Heart right ventricle (tissue), 16 donors: ENCODE data around the gene PFKP. TPM values are rescaled to one million over a fixed set of nuclear protein-coding genes. Genes with fewer than 3 reads are reported as not detected.

Source experiments
- ATAC-seq, 8 donors: fragments of 200-7000 bp; cut with Tn5 transposase; one replicate each; pipeline ENCODE4 v1.9.1; 2020; ENCODE audit warnings: mild to moderate bottlenecking in 8 of 8, moderate library complexity in 8 of 8, moderate number of reproducible peaks in 1 of 8
- DNase-seq, 2 donors: peaks; one replicate each; pipeline ENCODE4 v3.0.0-alpha.2; 2020
- H3K27ac ChIP-seq, 10 donors: fragments of 200-600 bp; sonication (generic) in 2 of 10; one replicate each; pipeline versions ENCODE4 v1.5.0 to v1.8.0; 2020 to 2022; ENCODE audit warnings: mild to moderate bottlenecking in 3 of 10
- H3K27me3 ChIP-seq, 7 donors: fragments of 200-600 bp; one replicate each; pipeline ENCODE4 v1.8.0; 2021 to 2022; ENCODE audit warnings: mild to moderate bottlenecking in 2 of 7
- H3K36me3 ChIP-seq, 9 donors: fragments of 200-600 bp; sonication (generic) in 1 of 9; one replicate each; pipeline versions ENCODE4 v1.5.0 to v1.8.0; 2020 to 2022; ENCODE audit warnings: mild to moderate bottlenecking in 2 of 9
- H3K4me1 ChIP-seq, 9 donors: fragments of 200-600 bp; sonication (generic) in 1 of 9; one replicate each; pipeline versions ENCODE4 v1.5.0 to v1.8.0; 2020 to 2022; ENCODE audit warnings: mild to moderate bottlenecking in 4 of 9
- H3K4me3 ChIP-seq, 10 donors: fragments of 200-600 bp; sonication (generic) in 2 of 10; one replicate each; pipeline versions ENCODE4 v1.5.0 to v1.8.0; 2020 to 2022; ENCODE audit warnings: mild to moderate bottlenecking in 7 of 10, moderate library complexity in 2 of 10
- H3K9me3 ChIP-seq, 11 donors: fragments of 200-600 bp in 10 of 11; sonication (generic) in 2 of 11; one replicate each; pipeline versions ENCODE4 v1.5.0 to v1.8.0; 2013 to 2022; ENCODE audit warnings: mild to moderate bottlenecking in 2 of 11, control low read depth in 1 of 11, moderate library complexity in 1 of 11
- WGBS, 2 donors: extraction: QIAGEN DNeasy Blood & Tissue Kit; methylation state at CpG; one replicate each; pipeline ENCODE4 v1.1.7; 2013; ENCODE audit warnings: inconsistent platforms in 1 of 2; 5-methylcytosine and 5-hydroxymethylcytosine counted together
- intact Hi-C, 10 donors: fragments of 100-400 bp; cut with DNase I; formaldehyde crosslinking; loops; one replicate each; pipeline versions ENCODE4 v1.11.1 to v1.14.2; 2022
- polyA plus RNA-seq, 2 donors: library from polyadenylated mRNA; stranded (reverse); fragments of 200-250 nt; gene quantifications; one replicate each; pipeline ENCODE4 v1.2.3, GENCODE V29; 2013
- total RNA-seq, 10 donors: library from RNA; stranded (reverse); fragmentation: NEBNext Ultra II Directional in 3 of 10; extraction: Animal tissue kit (Norgen Biotek cat#: 25700) in 3 of 10; gene quantifications; one replicate each; pipeline versions ENCODE4 v1.2.1 to v1.2.4, GENCODE V29; 2021 to 2023
- TF ChIP-seq, protein P1 (sequence below), 9 donors: fragments of 200-600 bp; sonication (generic) in 2 of 9; IDR thresholded peaks; one replicate each; pipeline versions ENCODE4 v1.5.0 to v1.8.0; 2021 to 2022; ENCODE audit warnings: antibody characterized with exemption in 9 of 9, mild to moderate bottlenecking in 5 of 9, moderate library complexity in 1 of 9
- donor health status: Arrhythmogenic right ventricular cardiomyopathy.
- donor health status: ischemic (EF 13 %, LVEDD 7.1; RV severe dilation, severe dysfunction).
- donor health status: healthy with polysubstance abuse.
- donor health status: DM: no; HTN: yes; CAD: no.
- donor health status: DM: no; HTN: no; CAD: no.
- donor health status: ischemic (EF 25% LVEDD 6.9; RV normal size, moderate dysfunction).
- donor health status: ischemic (EF 25% LVEDD 5.7; RV mildly dilated, moderate dysfunction).
- donor health status: healthy.
- donor health status: DM: yes; HTN: yes; CAD: no.
- donor health status: Ischemic cardiomyopathy.
- donor health status: ischemic (EF 35%, LVEDD 5.7; RV mildly dilated, moderate dysfunction).
- donor health status: nonischemic (EF 11% LVEDD 7.7; RV severe dilation, severe dysfunction).
- donor health status: DM: yes; HTN: yes; CAD: no.
- donor health status: PGD.
- donor health status: ischemic (EF 29% LVEDD 5.4; RV normal size, mild dysfunction).
- donor health status: nonischemic (EF 23%, LVEDD 6.1; RV moderate dilation, normal function).

Gene PFKP
- total and polyA plus RNA-seq, 12 donors: 68.3 to 316 (median 220) TPM

DNA sequence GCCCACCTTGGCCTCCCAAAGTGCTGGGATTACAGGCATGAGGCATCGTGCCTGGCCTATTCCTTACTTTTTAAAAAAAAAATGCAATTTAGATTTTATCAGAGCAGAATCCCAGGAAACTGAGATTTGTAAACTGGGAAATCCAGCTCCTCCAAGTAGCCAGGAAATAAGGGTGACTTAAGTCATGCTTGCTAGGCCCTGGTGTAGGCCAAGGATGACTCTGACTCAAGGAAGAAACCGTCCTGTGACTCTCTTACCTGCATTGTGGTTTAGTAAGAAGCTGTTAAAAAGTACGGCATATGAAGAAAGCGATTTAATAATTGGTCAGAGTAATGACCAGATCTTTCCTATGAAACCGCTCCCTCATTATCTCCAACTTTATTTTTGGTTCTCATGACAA is 10.2 kb downstream of the PFKP start:
- Histone ChIP-seq H3K27ac (no peak overlapping the region), H3K4me1 (peaks cover 0 to 21% (median 14%) of the 10 kb centered on the region in 9 donors), H3K36me3 (peaks cover 0 to 12% (median 0%) of the 10 kb centered on the region in 9 donors), H3K4me3 (no peak overlapping the region), H3K9me3 (no peaks in the 10 kb centered on the region), H3K27me3 (no peaks in the 10 kb centered on the region)
- TF ChIP-seq, protein P1, sequence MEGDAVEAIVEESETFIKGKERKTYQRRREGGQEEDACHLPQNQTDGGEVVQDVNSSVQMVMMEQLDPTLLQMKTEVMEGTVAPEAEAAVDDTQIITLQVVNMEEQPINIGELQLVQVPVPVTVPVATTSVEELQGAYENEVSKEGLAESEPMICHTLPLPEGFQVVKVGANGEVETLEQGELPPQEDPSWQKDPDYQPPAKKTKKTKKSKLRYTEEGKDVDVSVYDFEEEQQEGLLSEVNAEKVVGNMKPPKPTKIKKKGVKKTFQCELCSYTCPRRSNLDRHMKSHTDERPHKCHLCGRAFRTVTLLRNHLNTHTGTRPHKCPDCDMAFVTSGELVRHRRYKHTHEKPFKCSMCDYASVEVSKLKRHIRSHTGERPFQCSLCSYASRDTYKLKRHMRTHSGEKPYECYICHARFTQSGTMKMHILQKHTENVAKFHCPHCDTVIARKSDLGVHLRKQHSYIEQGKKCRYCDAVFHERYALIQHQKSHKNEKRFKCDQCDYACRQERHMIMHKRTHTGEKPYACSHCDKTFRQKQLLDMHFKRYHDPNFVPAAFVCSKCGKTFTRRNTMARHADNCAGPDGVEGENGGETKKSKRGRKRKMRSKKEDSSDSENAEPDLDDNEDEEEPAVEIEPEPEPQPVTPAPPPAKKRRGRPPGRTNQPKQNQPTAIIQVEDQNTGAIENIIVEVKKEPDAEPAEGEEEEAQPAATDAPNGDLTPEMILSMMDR (IDR thresholded peaks at IDR 0.05): no peak
- intact Hi-C loops: no loop called here
- DNase-seq (no peak), ATAC-seq (no peak)
- WGBS, 2 donors: 85 to 87% methylated on average over 5 of the region's 5 CpGs

GRCh38 chr10:3077940-3078630 is 10.7 kb downstream of the PFKP start:
- no peaks in the 10 kb centered on the region for H3K9me3 ChIP-seq
- TF ChIP-seq, protein P1 (IDR thresholded peaks at IDR 0.05): no peak
- ATAC-seq (no peak), DNase-seq (no peak)
- 78 to 82% methylated on average over 10 of the region's 10 CpGs for WGBS, 2 donors
- H3K27me3 ChIP-seq: no peaks in the 10 kb centered on the region
- no peak overlapping the region for H3K4me3 ChIP-seq
- no peak overlapping the region for H3K27ac ChIP-seq
- H3K4me1 ChIP-seq: peaks cover 0 to 15% (median 10%) of the 10 kb centered on the region in 9 donors
- H3K36me3 ChIP-seq: peaks cover 0 to 17% (median 0%) of the 10 kb centered on the region in 9 donors
- intact Hi-C loops: no loop called here

DNA sequence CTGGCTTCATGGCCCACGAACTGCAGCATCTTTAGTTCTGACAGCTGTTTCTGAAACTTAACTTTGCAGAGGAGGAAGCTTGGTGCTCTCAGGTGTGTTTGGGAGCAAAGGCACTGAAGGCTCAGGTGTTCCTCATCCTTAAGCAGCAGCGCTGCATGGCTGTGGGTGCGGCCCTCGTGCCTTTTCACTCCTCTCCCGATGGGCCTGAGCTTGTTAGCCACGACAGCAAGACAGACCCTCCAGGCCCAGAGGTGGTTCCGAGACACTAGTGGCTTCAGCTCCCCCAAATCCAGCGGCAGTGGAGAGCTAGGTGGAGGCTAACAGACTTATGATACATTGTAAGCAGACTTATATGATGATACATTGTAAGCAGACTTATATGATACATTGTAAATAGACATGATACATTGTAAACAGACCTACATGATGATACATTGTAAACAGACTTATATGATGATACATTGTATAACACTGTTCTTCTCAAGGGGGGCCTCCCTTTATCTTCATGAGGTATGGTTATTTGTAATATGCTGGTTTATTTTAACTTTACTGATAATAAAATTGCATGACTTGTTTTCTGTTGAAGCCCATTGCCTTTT is 14.1 kb downstream of the PFKP start:
- ATAC-seq (no peak), DNase-seq (no peak)
- Histone ChIP-seq H3K9me3 (no peaks in the 10 kb centered on the region), H3K4me3 (no peak overlapping the region), H3K27ac (no peak overlapping the region), H3K27me3 (no peaks in the 10 kb centered on the region), H3K36me3 (peaks cover 0 to 32% (median 0%) of the 10 kb centered on the region in 9 donors), H3K4me1 (peaks cover 0 to 8% (median 6%) of the 10 kb centered on the region in 9 donors)
- intact Hi-C loops: no loop called here
- TF ChIP-seq, protein P1 (IDR thresholded peaks at IDR 0.05): no peak
- 85 to 89% methylated on average over 8 of the region's 8 CpGs for WGBS, 2 donors

DNA sequence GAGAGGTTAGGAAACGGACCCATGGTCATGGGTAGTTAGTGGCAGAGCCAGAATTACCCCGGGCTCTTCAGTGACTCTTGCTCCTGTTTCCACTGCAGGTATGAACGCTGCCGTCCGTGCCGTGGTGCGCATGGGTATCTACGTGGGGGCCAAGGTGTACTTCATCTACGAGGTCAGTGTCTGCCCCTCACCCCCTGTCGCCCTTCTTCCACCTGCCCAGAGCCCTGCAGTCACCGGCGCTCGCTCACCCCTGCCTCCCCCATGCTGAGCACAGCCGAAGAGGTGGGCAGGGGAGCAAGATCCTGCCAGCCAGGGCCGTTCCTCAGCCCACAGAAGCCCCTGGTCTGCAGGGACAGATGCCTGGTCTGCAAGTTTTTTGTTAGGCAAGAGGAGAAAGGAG is 14.9 kb downstream of the PFKP start:
- Histone ChIP-seq H3K27ac (no peak overlapping the region), H3K4me1 (peaks cover 0 to 14% (median 6%) of the 10 kb centered on the region in 9 donors), H3K9me3 (no peaks in the 10 kb centered on the region), H3K4me3 (no peak overlapping the region), H3K36me3 (peaks cover 0 to 32% (median 0%) of the 10 kb centered on the region in 9 donors), H3K27me3 (no peaks in the 10 kb centered on the region)
- ATAC-seq (no peak), DNase-seq (no peak)
- TF ChIP-seq, protein P1 (IDR thresholded peaks at IDR 0.05): no peak
- intact Hi-C loops: no loop called here
- 89 to 91% methylated on average over 15 of the region's 15 CpGs for WGBS, 2 donors
